ENCODE data around the gene RBM17. TPM values are rescaled to one million over a fixed set of nuclear protein-coding genes. Genes with fewer than 3 reads are reported as not detected.

The RBM17 gene
- total RNA-seq, 1 experiment from 2014 or later: 160 TPM

GRCh38 chr10:6067457-6067856, 21.4 kb upstream of the RBM17 start (continued):
- TF ChIP-seq ZNF396 (CRISPR knock-in tag; IDR thresholded peaks at IDR 0.05; ENCODE audit: borderline replicate concordance) (no peak), KAT7 (CRISPR knock-in tag; IDR thresholded peaks at IDR 0.05; ENCODE audit: borderline replicate concordance) (no peak), PRRX2 (CRISPR knock-in tag; IDR thresholded peaks at IDR 0.05) (no peak), NR1H2 (CRISPR knock-in tag; IDR thresholded peaks at IDR 0.05) (no peak)

DNA sequence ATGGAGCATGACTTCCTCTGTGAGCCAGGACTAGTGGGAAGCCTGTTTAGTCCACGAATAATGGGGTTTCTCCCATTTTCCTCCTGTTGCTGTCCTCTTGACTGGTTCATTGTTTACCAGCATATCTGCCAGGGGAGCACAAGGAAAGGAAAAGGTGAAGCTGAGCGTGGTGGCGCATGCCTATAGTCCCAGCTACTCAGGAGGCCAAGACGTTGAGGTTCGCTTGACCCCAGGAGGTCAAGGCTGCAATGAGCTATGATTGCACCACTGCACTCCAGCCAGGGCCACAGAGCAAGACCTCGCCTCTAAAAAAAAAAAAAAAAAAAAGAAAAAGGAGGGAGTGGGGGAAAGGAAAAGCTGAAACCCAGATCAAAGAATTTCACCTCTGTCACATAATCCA, 20.8 kb upstream of the RBM17 start:
- ChIA-PET POLR2A (no interaction called here), CTCF (interaction anchor here (1.0 kb wide), 1 partner anchor 119 kb away, joined by 3 read pairs; no protein-coding TSS in a partner anchor)
- Mint-ChIP-seq H3K4me3 (no peak overlapping the region), H3K4me1 (peaks cover 3% of the 10 kb centered on the region; the same call in 1 of the 2 replicates), H3K27ac (no peak overlapping the region), H3K9me3 (peaks cover 9% of the 10 kb centered on the region), H3K36me3 (no peaks in the 10 kb centered on the region), H3K27me3 (ENCODE audit: low read depth) (peaks cover 3% of the 10 kb centered on the region; the same call in 1 of the 2 replicates)
- ATAC-seq (no peak), DNase-seq (ENCODE audit: low spot score) (no peak)
- no peak for TF ChIP-seq NFYB (CRISPR knock-in tag; conservative IDR thresholded peaks at IDR 0.05; ENCODE audit: low read depth)
- no peak for TF ChIP-seq ZNF138 (CRISPR knock-in tag; conservative IDR thresholded peaks at IDR 0.05)
- no peak for TF ChIP-seq NR1H2 (CRISPR knock-in tag; IDR thresholded peaks at IDR 0.05)
- no peak for TF ChIP-seq USF2 (CRISPR knock-in tag; IDR thresholded peaks at IDR 0.05)
- TF ChIP-seq, protein P1, sequence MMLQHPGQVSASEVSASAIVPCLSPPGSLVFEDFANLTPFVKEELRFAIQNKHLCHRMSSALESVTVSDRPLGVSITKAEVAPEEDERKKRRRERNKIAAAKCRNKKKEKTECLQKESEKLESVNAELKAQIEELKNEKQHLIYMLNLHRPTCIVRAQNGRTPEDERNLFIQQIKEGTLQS (CRISPR knock-in tag; conservative IDR thresholded peaks at IDR 0.05): no peak
- TF ChIP-seq MYBL2 (CRISPR knock-in tag; IDR thresholded peaks at IDR 0.05): no peak
- TF ChIP-seq ZNF512 (CRISPR knock-in tag; IDR thresholded peaks at IDR 0.05; ENCODE audit: borderline replicate concordance): no peak
- no peak for TF ChIP-seq HMGA2 (CRISPR knock-in tag; IDR thresholded peaks at IDR 0.05)
- TF ChIP-seq, protein P2, sequence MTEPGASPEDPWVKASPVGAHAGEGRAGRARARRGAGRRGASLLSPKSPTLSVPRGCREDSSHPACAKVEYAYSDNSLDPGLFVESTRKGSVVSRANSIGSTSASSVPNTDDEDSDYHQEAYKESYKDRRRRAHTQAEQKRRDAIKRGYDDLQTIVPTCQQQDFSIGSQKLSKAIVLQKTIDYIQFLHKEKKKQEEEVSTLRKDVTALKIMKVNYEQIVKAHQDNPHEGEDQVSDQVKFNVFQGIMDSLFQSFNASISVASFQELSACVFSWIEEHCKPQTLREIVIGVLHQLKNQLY (CRISPR knock-in tag; IDR thresholded peaks at IDR 0.05): no peak
- TF ChIP-seq TCF7 (CRISPR knock-in tag; IDR thresholded peaks at IDR 0.05; ENCODE audit: low read depth): no peak
- TF ChIP-seq, protein P3, sequence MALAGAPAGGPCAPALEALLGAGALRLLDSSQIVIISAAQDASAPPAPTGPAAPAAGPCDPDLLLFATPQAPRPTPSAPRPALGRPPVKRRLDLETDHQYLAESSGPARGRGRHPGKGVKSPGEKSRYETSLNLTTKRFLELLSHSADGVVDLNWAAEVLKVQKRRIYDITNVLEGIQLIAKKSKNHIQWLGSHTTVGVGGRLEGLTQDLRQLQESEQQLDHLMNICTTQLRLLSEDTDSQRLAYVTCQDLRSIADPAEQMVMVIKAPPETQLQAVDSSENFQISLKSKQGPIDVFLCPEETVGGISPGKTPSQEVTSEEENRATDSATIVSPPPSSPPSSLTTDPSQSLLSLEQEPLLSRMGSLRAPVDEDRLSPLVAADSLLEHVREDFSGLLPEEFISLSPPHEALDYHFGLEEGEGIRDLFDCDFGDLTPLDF (CRISPR knock-in tag; IDR thresholded peaks at IDR 0.05): no peak
- no peak for TF ChIP-seq KAT7 (CRISPR knock-in tag; IDR thresholded peaks at IDR 0.05; ENCODE audit: borderline replicate concordance)
- TF ChIP-seq FOXK1 (CRISPR knock-in tag; IDR thresholded peaks at IDR 0.05): no peak
- no peak for TF ChIP-seq SOX15 (CRISPR knock-in tag; IDR thresholded peaks at IDR 0.05)
- no peak for TF ChIP-seq FOXJ3 (CRISPR knock-in tag; IDR thresholded peaks at IDR 0.05; ENCODE audit: borderline replicate concordance)
- no peak for TF ChIP-seq ZSCAN18 (CRISPR knock-in tag; IDR thresholded peaks at IDR 0.05)
- no peak for TF ChIP-seq NFE2L1 (CRISPR knock-in tag; IDR thresholded peaks at IDR 0.05)
- TF ChIP-seq, protein P4, sequence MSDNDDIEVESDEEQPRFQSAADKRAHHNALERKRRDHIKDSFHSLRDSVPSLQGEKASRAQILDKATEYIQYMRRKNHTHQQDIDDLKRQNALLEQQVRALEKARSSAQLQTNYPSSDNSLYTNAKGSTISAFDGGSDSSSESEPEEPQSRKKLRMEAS (CRISPR knock-in tag; IDR thresholded peaks at IDR 0.05): no peak
